NCI-H226 (cell line): Measurements from ENCODE around the gene EXT2.

Source experiments
- DNase-seq: peaks from one replicate; pipeline ENCODE4 v3.0.0-alpha.2; 2015

Gene EXT2

GRCh38 chr11:44088377-44088776 is 7.1 kb upstream of the EXT2 start:
- no peak for DNase-seq

GRCh38 chr11:44088871-44089270 is 6.6 kb upstream of the EXT2 start:
- no peak for DNase-seq

- DNase-seq, result no peak
Measured at GRCh38 chr11:44090539-44090938, 4.9 kb upstream of the EXT2 start.

GRCh38 chr11:44094260-44094868 is 1.1 kb upstream of the EXT2 start:
- peak; percentile 64 for DNase-seq

- peak; percentile 66 for DNase-seq
Measured at GRCh38 chr11:44096360-44097185, 1.1 kb downstream of the EXT2 start.

- DNase-seq, result peak; percentile 53
Measured at GRCh38 chr11:44097821-44098220, 2.3 kb downstream of the EXT2 start.

GRCh38 chr11:44101098-44101497 is 5.6 kb downstream of the EXT2 start:
- DNase-seq, result no peak

- no peak for DNase-seq
Measured at GRCh38 chr11:44104481-44105294, 9.2 kb downstream of the EXT2 start.

- no peak for DNase-seq
Measured at GRCh38 chr11:44108260-44108659, 12.8 kb downstream of the EXT2 start.

GRCh38 chr11:44110231-44110679 is 14.8 kb downstream of the EXT2 start:
- DNase-seq, result peak; percentile 41

GRCh38 chr11:44112091-44112821 is 16.8 kb downstream of the EXT2 start:
- DNase-seq, result no peak

- no peak for DNase-seq
Measured at GRCh38 chr11:44113018-44113417, 17.5 kb downstream of the EXT2 start.

- no peak for DNase-seq
Measured at GRCh38 chr11:44113572-44113971, 18.1 kb downstream of the EXT2 start.

- no peak for DNase-seq
Measured at GRCh38 chr11:44116234-44116830, 20.9 kb downstream of the EXT2 start.

GRCh38 chr11:44120169-44120568 is 24.7 kb downstream of the EXT2 start:
- DNase-seq, result no peak

- DNase-seq, result no peak
Measured at GRCh38 chr11:44125598-44125997, 30.1 kb downstream of the EXT2 start.

GRCh38 chr11:44126304-44126703 is 30.8 kb downstream of the EXT2 start:
- no peak for DNase-seq

- DNase-seq, result no peak
Measured at GRCh38 chr11:44127130-44127529, 31.7 kb downstream of the EXT2 start.

- no peak for DNase-seq
Measured at GRCh38 chr11:44128729-44129128, 33.3 kb downstream of the EXT2 start.

- no peak for DNase-seq
Measured at GRCh38 chr11:44130751-44131150, 35.3 kb downstream of the EXT2 start.

- DNase-seq, result no peak
Measured at GRCh38 chr11:44133335-44133946, 38.0 kb downstream of the EXT2 start.

- no peak for DNase-seq
Measured at GRCh38 chr11:44134625-44135024, 39.1 kb downstream of the EXT2 start.
